ENCODE results near the gene CEMIP2.
"Not testable (repeated sequence)": the region's sequence is repeated elsewhere in the genome, so short reads cannot be mapped to it uniquely, and the experiment has no call there.

Gene CEMIP2

DNA sequence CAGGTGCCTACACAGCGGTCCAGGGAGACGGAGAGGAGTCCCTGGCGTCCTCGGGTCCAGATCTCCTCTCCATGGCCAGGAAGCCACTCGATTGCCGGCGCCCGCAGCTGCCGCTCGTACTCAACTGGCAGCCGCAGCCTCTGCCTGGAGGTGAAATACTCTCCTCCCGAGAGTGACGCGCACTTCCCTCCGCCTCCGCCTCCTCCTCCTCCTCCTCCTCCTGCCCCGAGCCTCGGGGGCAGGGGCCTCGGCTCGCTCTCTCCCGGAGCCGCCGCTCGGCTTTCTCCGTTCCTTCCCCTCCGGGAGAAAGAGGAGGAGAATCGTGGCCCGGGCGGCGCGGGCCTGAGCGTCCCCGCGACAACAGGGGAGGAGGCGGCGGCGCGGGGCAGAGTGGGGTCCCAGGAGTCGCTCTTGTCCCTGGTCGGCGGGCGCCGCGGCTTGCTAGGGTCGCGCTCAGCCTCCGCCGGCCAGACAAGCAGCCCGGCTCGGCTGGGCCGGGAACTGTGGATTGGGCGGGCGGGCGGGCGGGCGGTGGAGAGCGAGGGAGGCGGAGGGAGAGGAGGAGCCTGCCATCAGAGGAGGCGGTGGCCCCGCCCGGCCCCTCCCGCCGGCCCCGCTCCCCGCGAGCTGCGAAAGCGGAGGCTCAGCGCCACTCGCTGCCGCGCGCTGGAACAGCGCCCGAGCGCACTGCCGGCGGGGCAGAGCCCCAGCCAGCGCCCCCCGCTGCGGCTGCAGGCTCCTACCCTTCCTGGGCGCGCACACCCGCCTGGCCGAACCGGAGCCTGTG, at the start of gene CEMIP2:
CEMIP2 (minus strand) TSS at position 126 of the 787 bp plus-strand sequence. CDS start 18,140 bp downstream, outside the sequence.
- H3K36me3 Mint-ChIP-seq, result no peaks in the 10 kb centered on the region
- peak within 1 kb of the TSS; percentile 95 for H3K4me3 Mint-ChIP-seq
- no peaks in the 10 kb centered on the region for H3K9me3 Mint-ChIP-seq
- no peaks in the 10 kb centered on the region for H3K27me3 Mint-ChIP-seq
- H3K4me1 Mint-ChIP-seq, result peaks cover 55% of the 10 kb centered on the region
- ATAC-seq, result peak; percentile 94
- peak within 1 kb of the TSS; percentile 94 for H3K27ac Mint-ChIP-seq

DNA sequence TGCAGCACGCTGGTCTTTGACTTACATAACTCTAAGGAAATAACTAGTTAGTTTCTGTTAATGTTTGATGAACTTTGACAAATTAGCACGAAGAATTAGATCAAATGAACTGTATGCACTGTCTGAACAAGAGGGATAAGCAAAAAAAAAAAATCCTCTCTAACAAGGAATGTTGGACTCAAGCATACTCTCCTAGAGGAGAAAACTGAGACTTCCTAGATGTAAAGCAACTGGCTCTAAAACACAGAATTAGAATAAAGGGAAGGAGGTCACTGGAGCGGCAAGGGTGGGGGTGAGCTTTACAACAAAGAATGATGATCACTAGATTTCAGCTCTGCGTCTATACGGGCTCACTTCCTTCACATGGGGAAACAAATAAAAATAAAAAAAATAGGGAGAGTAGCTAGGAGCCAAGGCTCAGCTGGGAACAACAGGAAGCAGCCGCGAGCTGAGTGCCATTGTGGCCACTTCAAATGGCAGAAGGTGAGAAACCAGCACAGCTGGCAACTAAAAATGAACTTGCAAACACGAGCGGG, 48.7 kb upstream of the CEMIP2 start:
- peaks cover 17% of the 10 kb centered on the region for H3K4me1 Mint-ChIP-seq
- no peaks in the 10 kb centered on the region for H3K9me3 Mint-ChIP-seq
- no peak overlapping the region for H3K4me3 Mint-ChIP-seq
- H3K27ac Mint-ChIP-seq, result peak overlapping the region; percentile 2
- no peaks in the 10 kb centered on the region for H3K36me3 Mint-ChIP-seq
- H3K27me3 Mint-ChIP-seq, result no peaks in the 10 kb centered on the region
- ATAC-seq, result no peak

GRCh38 chr9:71814815-71815214, 46.5 kb upstream of the CEMIP2 start:
- Mint-ChIP-seq H3K36me3 (no peaks in the 10 kb centered on the region), H3K4me3 (no peak overlapping the region), H3K9me3 (no peaks in the 10 kb centered on the region), H3K27me3 (no peaks in the 10 kb centered on the region), H3K27ac (no peak overlapping the region), H3K4me1 (peaks cover 17% of the 10 kb centered on the region)
- ATAC-seq, result no peak

DNA sequence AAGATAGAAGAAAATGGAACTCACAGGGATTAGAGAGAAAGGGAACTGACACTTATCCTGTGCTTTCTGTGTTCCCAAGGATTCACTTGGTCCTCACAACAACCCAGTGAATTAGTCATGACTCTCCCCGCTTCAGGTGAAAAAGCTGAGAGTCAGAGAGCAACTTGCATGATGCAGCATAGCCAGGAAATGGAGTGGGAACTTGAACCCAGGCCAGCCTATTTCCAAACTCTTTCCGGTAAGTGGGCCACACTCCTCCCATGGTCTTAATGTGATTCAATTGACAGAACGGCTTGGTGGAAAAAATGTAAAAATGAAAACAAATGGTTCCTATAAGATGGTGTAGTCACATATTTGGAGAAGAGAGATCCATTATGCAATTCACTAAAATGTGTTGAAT, 45.9 kb upstream of the CEMIP2 start:
- peaks cover 17% of the 10 kb centered on the region for H3K4me1 Mint-ChIP-seq
- H3K9me3 Mint-ChIP-seq, result no peaks in the 10 kb centered on the region
- H3K27ac Mint-ChIP-seq, result no peak overlapping the region
- ATAC-seq, result no peak
- H3K27me3 Mint-ChIP-seq, result no peaks in the 10 kb centered on the region
- no peak overlapping the region for H3K4me3 Mint-ChIP-seq
- no peaks in the 10 kb centered on the region for H3K36me3 Mint-ChIP-seq

DNA sequence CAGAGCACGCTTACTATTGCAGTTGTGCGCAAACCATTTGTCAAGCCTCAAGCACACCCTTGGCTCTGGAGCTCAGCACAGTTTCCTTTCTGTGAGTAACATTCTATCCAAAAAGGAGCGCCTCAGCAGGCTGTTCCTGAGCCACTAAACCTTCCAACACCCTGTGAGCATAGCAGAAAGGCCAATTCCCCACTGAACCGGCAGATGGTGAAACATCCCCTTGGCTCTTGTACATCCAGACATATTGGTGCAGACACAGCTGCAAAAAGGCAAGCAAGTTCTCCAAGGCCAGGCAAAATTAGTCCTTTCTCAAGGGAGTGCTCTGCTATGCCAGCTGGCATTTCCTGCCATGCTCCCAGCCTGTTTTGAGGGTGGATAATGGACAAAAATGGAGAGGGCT, 44.1 kb upstream of the CEMIP2 start:
- Mint-ChIP-seq H3K27ac (no peak overlapping the region), H3K36me3 (no peaks in the 10 kb centered on the region), H3K9me3 (no peaks in the 10 kb centered on the region), H3K4me3 (no peak overlapping the region), H3K27me3 (no peaks in the 10 kb centered on the region), H3K4me1 (peaks cover 13% of the 10 kb centered on the region)
- no peak for ATAC-seq

DNA sequence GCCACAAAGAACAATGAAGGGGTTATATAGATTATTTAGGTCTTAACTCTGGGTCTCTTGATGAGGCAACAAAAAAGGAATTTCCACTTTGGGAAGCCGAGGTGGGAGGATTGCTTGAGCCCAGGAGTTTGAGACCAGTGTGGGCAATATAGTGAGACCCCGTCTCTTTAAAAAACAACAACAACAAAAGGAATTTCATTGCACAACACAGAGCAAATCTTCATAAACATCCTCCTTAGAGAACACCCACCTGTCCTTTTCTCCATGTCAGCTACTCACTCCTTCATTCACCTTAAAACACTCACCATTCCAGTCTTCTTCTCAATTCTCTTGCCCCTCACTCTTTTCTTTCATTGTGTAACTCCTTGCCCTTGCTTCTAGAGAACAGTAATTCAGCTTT, 39.8 kb upstream of the CEMIP2 start:
- H3K36me3 Mint-ChIP-seq, result no peaks in the 10 kb centered on the region
- peaks cover 6% of the 10 kb centered on the region for H3K4me1 Mint-ChIP-seq
- H3K27ac Mint-ChIP-seq, result no peak overlapping the region
- ATAC-seq, result no peak
- H3K4me3 Mint-ChIP-seq, result no peak overlapping the region
- no peaks in the 10 kb centered on the region for H3K9me3 Mint-ChIP-seq
- no peaks in the 10 kb centered on the region for H3K27me3 Mint-ChIP-seq

GRCh38 chr9:71806901-71807307, 38.6 kb upstream of the CEMIP2 start:
- H3K27ac Mint-ChIP-seq, result peak overlapping the region; percentile 10
- H3K4me1 Mint-ChIP-seq, result peaks cover 13% of the 10 kb centered on the region
- H3K4me3 Mint-ChIP-seq, result no peak overlapping the region
- peak; percentile 84 for ATAC-seq
- peaks cover 4% of the 10 kb centered on the region for H3K9me3 Mint-ChIP-seq
- H3K36me3 Mint-ChIP-seq, result peaks cover 6% of the 10 kb centered on the region
- H3K27me3 Mint-ChIP-seq, result no peaks in the 10 kb centered on the region

DNA sequence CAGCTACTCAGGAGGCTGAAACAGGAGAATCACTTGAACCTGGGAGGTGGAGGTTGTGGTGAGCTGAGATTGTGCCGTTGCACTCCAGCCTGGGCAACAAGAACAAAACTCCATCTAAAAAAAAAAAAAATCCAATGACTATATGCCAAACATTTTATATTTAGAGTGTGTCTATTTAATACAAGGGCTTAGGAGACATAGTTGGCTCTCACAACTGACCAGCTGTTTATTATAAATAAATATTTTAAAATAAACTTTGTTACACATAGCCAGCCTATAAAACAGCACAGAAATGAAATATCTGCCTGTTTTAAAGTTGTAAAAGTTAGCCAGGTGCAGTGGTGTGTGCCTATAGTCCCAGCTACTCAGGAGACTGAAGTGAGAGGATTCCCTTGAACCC, 36.8 kb upstream of the CEMIP2 start:
- H3K27ac Mint-ChIP-seq, H3K9me3 Mint-ChIP-seq, ATAC-seq, H3K4me3 Mint-ChIP-seq, H3K36me3 Mint-ChIP-seq, H3K27me3 Mint-ChIP-seq: not testable (repeated sequence)
- H3K4me1 Mint-ChIP-seq, result peaks cover 18% of the 10 kb centered on the region

GRCh38 chr9:71801826-71802225, 33.5 kb upstream of the CEMIP2 start:
- no peak overlapping the region for H3K4me3 Mint-ChIP-seq
- peaks cover 4% of the 10 kb centered on the region for H3K9me3 Mint-ChIP-seq
- no peak overlapping the region for H3K27ac Mint-ChIP-seq

DNA sequence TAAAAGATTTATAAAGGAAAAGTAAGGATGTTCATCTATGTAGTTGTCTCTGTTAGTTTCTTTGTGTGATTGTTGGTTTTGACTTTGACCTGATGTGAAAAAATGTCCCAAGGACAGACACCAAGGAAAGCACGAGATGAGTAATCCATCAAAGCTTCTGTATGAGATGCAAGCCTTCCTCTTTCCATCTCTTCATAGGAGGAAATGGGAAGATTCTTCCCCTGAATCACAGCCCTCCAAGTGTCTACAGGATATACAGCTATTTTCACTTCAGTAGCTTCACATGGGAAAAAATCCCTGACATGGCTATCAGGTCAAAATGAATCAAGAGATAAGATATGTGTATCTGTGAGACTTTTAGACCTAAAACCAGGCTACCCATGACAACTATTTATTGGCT, 29.0 kb upstream of the CEMIP2 start:
- ATAC-seq, result no peak
- Mint-ChIP-seq H3K27ac (peak overlapping the region; percentile 66), H3K4me3 (no peak overlapping the region), H3K4me1 (peaks cover 67% of the 10 kb centered on the region), H3K9me3 (no peaks in the 10 kb centered on the region), H3K36me3 (peaks cover under 1% of the 10 kb centered on the region), H3K27me3 (no peaks in the 10 kb centered on the region)

More at GRCh38 chr9:71801826-71802225, 33.5 kb upstream of the CEMIP2 start:
- no peak for ATAC-seq
- peaks cover 6% of the 10 kb centered on the region for H3K36me3 Mint-ChIP-seq
- peaks cover 29% of the 10 kb centered on the region for H3K4me1 Mint-ChIP-seq
- no peaks in the 10 kb centered on the region for H3K27me3 Mint-ChIP-seq

DNA sequence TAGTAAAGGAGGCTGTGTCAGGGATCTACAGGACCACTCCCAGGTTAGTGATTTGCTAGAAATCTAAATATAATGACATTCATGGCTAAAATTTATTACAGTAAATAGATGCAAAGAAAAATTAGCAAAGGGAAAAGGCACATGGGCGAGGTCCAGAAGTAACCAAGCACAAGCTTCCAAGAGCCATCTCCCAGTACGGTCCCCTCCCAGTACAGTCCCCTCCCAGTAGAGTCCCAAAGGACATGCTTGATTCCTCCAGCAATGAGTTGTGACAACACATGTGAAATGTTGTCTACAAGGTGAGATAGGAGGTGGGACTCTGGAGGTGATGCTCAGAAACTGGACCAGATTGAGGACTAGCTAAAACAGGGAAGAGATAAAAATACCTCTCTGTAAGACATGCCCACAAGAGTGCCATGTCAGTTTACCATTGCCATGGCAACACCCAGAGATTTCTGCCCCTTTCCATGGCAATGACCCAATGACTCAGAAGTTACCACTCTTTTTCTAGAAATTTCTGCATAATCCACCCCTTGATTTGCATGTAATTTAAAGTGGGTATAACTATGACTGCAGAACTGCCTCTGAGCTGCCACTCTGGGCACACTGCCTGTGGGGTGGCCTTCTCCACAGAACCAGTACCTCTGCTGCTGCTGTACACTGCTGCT, 27.9 kb upstream of the CEMIP2 start:
- peak overlapping the region; percentile 66 for H3K27ac Mint-ChIP-seq
- ATAC-seq, result no peak
- peaks cover 71% of the 10 kb centered on the region for H3K4me1 Mint-ChIP-seq
- no peak overlapping the region for H3K4me3 Mint-ChIP-seq
- H3K27me3 Mint-ChIP-seq, result no peaks in the 10 kb centered on the region
- peaks cover 5% of the 10 kb centered on the region for H3K36me3 Mint-ChIP-seq
- no peaks in the 10 kb centered on the region for H3K9me3 Mint-ChIP-seq

DNA sequence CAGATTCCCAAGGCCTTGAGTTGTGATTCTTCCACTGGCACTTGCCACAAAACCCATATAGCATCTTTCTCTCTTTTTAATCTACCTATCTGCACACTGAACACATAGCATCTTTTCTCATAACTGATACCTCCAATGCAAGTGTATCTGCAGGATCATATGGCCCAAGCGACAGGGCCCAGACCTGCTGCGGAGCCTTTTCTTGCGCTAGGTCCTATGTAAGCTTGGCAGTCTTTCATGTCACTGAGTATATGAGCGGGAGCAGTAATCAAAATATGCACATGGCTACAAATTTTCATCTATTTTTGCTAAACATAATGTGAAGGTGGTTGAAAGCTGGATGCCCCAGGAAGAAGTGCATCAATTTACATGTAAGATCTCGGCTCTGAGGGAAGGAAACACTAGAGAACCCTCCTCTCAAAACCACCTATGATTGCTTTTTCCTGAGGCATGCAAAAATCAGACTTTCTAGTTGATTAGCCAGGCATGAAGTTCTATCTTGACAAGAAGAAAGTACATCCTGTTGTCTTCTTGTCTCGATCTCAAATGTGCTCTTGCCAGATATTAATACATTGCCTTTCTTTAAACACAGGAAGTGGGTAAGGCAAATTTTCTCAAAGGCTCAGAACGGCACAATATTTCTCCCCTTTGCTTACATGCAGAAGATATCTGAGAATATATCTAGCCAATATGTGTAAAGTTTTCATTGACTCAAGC, 26.9 kb upstream of the CEMIP2 start:
- H3K4me1 Mint-ChIP-seq, result peaks cover 71% of the 10 kb centered on the region
- H3K36me3 Mint-ChIP-seq, result peaks cover 5% of the 10 kb centered on the region
- no peaks in the 10 kb centered on the region for H3K27me3 Mint-ChIP-seq
- ATAC-seq, result peak; percentile 97
- H3K4me3 Mint-ChIP-seq, result peak overlapping the region; percentile 51
- H3K9me3 Mint-ChIP-seq, result no peaks in the 10 kb centered on the region
- H3K27ac Mint-ChIP-seq, result peak overlapping the region; percentile 66

GRCh38 chr9:71793386-71794105, 25.2 kb upstream of the CEMIP2 start:
- H3K36me3 Mint-ChIP-seq, result peaks cover 5% of the 10 kb centered on the region
- H3K4me3 Mint-ChIP-seq, result no peak overlapping the region
- H3K27me3 Mint-ChIP-seq, result no peaks in the 10 kb centered on the region
- peak overlapping the region; percentile 66 for H3K27ac Mint-ChIP-seq
- H3K4me1 Mint-ChIP-seq, result peaks cover 67% of the 10 kb centered on the region
- no peak for ATAC-seq
- no peaks in the 10 kb centered on the region for H3K9me3 Mint-ChIP-seq

GRCh38 chr9:71791875-71792274, 23.6 kb upstream of the CEMIP2 start:
- no peaks in the 10 kb centered on the region for H3K9me3 Mint-ChIP-seq
- peaks cover 5% of the 10 kb centered on the region for H3K36me3 Mint-ChIP-seq
- peak overlapping the region; percentile 54 for H3K27ac Mint-ChIP-seq
- H3K27me3 Mint-ChIP-seq, result no peaks in the 10 kb centered on the region
- ATAC-seq, result no peak
- peaks cover 54% of the 10 kb centered on the region for H3K4me1 Mint-ChIP-seq
- H3K4me3 Mint-ChIP-seq, result no peak overlapping the region

DNA sequence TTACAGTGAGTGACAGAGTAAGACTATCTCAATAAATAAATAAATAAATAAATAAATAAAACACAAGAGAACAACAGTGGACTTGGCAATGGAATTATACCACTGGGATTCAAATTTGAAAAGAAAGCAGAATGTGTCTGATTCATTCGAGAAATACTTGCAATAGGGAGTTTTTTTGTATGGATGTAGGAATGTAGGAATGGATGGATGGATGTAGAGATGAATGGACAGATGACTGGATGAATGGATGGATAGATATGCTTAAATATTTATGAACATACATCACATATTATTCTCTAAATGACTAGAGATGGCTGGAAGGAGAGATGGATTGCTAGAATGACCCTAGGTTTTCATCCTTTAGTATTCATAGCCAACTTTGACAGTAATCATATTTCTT, 22.0 kb upstream of the CEMIP2 start:
- Mint-ChIP-seq H3K4me1 (peaks cover 38% of the 10 kb centered on the region), H3K27ac (no peak overlapping the region), H3K27me3 (no peaks in the 10 kb centered on the region)

More for the DNA sequence above, 22.0 kb upstream of the CEMIP2 start:
- no peak for ATAC-seq
- Mint-ChIP-seq H3K4me3 (no peak overlapping the region), H3K9me3 (no peaks in the 10 kb centered on the region), H3K36me3 (peaks cover 5% of the 10 kb centered on the region)

All from stimulated activated memory B cell treated with anti-CD40 and anti-IgM and Interleukin-4, amounts not matched to agents 10 μg/mL and 1 μg/mL and 100 μg/mL, for 72 hours (primary cell).